ENCODE data around the gene NT5C1A.
A peak's percentile ranks its signal among the peaks of the same experiment; 100 is the strongest.

The NT5C1A gene

GRCh38 chr1:39690225-39690624 is 18.3 kb upstream of the NT5C1A start:
- DNase-seq (ENCODE audit: low read depth in 2 of 2, low spot score in 1 of 2), result no peak

- no peak for DNase-seq (ENCODE audit: low read depth in 2 of 2, low spot score in 1 of 2)
Observed at GRCh38 chr1:39689635-39690034, 17.7 kb upstream of the NT5C1A start.

DNA sequence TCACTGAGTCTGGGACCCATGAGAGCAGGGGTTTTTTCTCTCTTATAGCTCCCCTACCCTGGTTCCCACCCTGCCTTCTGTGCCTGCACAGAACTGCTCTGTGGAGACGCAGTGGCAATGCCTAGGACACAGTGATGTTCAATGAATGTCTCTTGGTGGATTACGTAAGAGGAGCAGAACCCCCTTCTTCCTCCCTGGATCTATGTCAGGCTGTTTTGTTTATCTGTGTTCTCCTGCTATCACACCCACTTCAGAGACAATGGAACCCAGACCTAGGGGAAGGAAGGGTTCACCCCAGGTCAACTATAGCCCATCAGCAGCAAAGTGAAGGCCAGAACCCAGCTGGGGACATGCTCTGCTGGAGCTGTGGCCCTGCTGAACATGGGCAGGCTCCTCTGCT is 17.3 kb upstream of the NT5C1A start:
- DNase-seq (ENCODE audit: low read depth in 2 of 2, low spot score in 1 of 2), result no peak

- no peak for DNase-seq (ENCODE audit: low read depth in 2 of 2, low spot score in 1 of 2)
Observed at GRCh38 chr1:39688706-39689105, 16.8 kb upstream of the NT5C1A start.

- no peak for DNase-seq (ENCODE audit: low read depth in 2 of 2, low spot score in 1 of 2)
Observed at GRCh38 chr1:39687243-39687642, 15.3 kb upstream of the NT5C1A start.

DNA sequence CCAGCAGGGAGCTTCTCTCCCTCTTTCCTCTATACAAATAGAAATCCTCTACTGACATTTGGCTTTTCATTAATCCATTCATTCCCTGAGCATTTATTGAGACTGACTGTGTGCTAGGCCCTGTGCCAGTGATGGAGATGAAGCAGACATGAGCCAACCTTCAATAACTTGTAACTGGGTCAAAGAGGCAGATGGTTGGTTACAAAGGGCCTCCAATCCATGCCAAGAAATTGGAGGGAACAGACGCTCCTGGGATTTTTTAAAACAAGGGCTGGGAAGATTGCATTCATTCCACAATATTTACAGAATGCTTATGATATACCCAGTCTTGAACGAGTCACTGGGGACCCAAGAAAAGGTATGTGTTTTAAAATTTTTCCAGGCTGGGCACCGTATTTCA is 13.2 kb upstream of the NT5C1A start:
- no peak for DNase-seq (ENCODE audit: low read depth in 2 of 2, low spot score in 1 of 2)

GRCh38 chr1:39684313-39684664 is 12.4 kb upstream of the NT5C1A start:
- DNase-seq (ENCODE audit: low read depth in 2 of 2, low spot score in 1 of 2), result no peak

DNA sequence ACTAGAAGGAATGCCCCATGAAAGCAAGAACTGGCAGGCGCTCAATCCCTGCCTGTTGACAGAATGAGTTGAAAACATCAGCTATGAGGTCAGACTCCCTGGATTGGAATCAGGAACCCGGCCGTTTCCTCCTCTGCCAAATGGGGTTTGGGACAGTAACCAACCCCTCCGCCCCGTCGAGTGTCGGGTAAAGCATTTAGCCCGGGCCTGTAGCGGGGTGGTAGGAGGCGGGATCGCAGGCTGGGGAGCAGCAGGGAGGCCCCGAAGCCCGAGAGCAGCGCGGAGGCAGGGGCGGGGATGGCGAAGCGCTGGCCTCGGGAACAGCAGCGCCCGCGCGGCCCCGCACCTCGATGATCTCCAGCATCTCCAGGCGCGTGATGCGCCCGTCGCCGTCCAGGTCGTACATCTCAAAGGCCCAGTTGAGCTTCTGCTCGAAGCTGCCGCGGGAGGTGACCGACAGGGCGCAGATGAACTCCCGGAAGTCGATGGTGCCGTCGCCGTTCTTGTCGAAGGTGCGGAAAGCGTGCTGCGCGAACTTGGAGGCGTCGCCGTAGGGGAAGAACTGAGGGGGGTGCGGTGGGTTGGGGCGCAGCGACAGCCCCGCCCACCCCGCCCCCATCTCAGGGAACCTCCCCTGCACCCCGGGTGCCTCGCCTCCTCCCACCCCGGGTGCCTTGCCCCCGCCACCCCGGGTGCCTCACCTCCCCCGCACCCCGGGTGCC is 11.8 kb upstream of the NT5C1A start:
- peak in 1 of 2 donors; percentile 5 for DNase-seq (ENCODE audit: low read depth in 2 of 2, low spot score in 1 of 2)

DNA sequence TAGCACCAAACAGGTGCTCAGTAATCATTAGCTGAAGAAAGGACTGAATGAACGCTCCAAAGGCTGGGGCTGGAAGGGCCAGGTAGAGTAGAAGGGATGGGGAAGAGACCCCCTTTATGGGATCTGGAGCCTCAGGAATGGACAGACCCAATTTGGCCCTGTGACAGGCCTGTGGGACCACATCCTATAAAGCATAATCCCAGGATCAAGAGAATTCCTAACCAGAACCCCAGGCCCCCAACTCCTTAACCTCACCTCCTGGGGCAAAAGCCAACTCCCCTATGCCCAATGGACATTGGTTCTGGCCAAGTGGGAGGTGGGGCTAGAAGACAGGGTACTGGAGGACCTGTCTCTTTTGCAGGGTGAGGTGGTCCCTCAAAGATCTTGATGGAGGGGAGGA is 10.1 kb upstream of the NT5C1A start:
- no peak for DNase-seq (ENCODE audit: low read depth in 2 of 2, low spot score in 1 of 2)

- no peak for DNase-seq (ENCODE audit: low read depth in 2 of 2, low spot score in 1 of 2)
Observed at GRCh38 chr1:39681294-39681693, 9.4 kb upstream of the NT5C1A start.

GRCh38 chr1:39680751-39681150 is 8.8 kb upstream of the NT5C1A start:
- DNase-seq (ENCODE audit: low read depth in 2 of 2, low spot score in 1 of 2), result no peak

GRCh38 chr1:39679821-39680220 is 7.9 kb upstream of the NT5C1A start:
- no peak for DNase-seq (ENCODE audit: low read depth in 2 of 2, low spot score in 1 of 2)

DNA sequence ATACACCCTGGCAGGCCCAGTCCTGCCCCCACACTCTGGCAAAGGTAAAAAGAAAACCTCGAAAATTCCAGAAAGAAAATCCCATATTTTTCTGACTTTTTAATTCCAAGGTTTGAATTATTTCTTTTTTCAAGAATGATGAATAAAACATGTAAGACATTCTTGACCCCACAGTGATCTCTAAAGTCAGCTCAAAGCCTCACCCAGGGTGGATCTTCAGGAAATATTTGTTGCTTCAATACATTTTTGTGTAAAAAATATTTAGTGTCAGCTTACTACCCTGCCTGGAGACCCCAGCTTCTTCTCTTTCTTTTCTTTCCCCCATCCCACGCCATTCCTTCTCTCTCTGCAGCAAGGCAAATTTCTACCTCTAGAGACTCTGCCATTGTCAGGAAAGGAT is 7.0 kb upstream of the NT5C1A start:
- DNase-seq (ENCODE audit: low read depth in 2 of 2, low spot score in 1 of 2), result no peak

DNA sequence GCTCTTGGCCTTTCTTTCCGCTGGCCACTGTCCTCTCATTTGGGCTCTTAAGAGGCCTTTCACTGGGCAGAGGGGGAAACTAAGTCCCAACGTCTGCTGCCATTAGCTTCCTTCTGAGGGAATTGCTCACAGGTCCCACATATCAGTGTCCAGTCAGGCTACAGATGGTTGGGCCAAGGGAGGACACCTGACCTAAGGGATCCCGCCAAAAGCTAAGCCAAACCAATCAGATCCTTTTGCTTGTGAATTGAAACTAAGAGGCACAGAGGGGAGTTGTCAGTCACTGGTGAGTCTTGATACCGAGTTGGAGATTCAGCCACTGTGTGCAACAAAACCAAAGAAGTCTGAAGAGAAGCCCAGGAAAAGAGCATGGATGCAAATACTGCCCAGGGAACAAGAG is 5.7 kb upstream of the NT5C1A start:
- no peak for DNase-seq (ENCODE audit: low read depth in 2 of 2, low spot score in 1 of 2)

GRCh38 chr1:39676948-39677548 is 5.1 kb upstream of the NT5C1A start:
- DNase-seq (ENCODE audit: low read depth in 2 of 2, low spot score in 1 of 2), result no peak

GRCh38 chr1:39675220-39675619 is 3.3 kb upstream of the NT5C1A start:
- DNase-seq (ENCODE audit: low read depth in 2 of 2, low spot score in 1 of 2), result no peak

- DNase-seq (ENCODE audit: low read depth in 2 of 2, low spot score in 1 of 2), result no peak
Observed at GRCh38 chr1:39673215-39673614, 1.3 kb upstream of the NT5C1A start.

DNA sequence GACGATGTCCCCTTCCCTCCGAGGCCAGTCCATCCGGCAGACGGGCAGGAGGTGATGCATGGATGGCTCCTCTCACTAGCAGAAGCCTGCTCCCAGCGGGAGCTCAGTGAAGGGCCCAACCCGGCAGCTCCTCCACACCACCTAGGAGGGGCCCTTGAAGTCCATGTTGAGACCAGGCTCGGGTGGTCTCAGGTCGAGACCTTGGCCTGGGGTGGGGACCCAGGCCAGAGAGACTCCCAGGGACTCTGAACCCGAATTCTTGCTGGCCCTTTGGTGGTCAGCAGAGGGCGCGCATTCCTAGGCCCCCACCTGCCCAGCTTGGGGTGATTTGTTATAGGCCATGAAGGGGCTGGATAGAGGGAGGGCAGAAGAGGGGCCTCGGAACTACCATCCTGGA is 642 bp upstream of the NT5C1A start:
- DNase-seq (ENCODE audit: low read depth in 2 of 2, low spot score in 1 of 2), result peak in 1 of 2 donors; percentile 7

DNA sequence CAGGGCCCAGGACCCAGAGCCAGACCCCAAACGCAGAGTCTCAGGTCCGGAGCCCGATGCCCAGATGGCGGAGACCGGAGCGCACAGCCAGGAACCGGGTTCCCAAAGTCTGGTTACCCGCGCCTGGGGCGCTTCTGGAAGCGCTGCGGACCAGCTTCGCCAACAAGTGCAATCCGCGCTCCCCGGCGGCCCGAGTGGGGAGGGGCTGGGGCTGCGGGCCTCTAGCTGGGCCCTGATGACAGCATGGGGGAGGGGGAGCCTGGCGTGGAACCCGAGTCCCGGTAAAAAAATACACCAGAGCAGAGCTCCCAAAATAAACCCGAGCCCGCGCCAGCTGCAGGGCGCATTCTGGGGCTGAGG is 494 bp downstream of the NT5C1A start:
- DNase-seq (ENCODE audit: low read depth in 2 of 2, low spot score in 1 of 2), result no peak

GRCh38 chr1:39670689-39671088 is 1.2 kb downstream of the NT5C1A start:
- DNase-seq (ENCODE audit: low read depth in 2 of 2, low spot score in 1 of 2), result no peak

DNA sequence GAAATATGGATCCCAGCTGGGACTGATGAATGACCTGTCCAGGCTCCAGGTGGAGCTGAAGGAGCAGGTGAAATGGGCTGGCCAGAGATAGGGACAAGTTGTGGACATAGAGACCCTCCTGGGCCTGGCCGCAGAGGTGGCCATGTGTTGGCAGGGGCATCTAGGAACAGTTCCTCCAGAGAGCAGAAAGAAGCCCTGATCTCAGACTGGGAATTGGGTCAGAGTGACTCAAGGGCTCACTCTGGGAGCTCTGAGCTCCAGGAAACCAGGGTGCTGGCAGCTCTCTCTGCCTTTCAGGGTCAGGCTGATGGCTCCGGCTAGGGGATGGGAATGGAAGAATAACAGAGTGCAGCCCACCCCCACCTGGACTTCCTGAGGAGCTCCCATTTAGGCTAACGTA is 3.0 kb downstream of the NT5C1A start:
- DNase-seq (ENCODE audit: low read depth in 2 of 2, low spot score in 1 of 2), result no peak

- no peak for DNase-seq (ENCODE audit: low read depth in 2 of 2, low spot score in 1 of 2)
Observed at GRCh38 chr1:39668111-39668510, 3.8 kb downstream of the NT5C1A start.

DNA sequence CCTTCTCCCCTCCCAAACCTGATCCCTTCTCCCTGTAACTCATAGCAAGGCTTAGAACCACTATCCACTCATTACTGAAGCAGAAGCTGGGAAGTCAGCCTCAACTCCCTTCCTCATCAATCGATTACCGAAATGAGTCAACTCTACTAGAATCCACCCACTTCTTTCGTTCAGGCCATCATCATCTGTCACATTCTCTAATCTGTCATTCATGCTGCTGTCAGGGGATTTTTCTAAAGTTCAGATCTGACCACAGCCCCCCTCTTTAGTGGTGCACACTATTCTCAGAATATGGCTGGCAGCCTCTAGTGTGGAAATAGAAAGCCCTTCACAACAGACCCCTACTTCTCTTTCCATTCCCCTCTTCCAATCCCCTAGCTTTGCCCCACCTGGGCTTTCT is 5.1 kb downstream of the NT5C1A start:
- no peak for DNase-seq (ENCODE audit: low read depth in 2 of 2, low spot score in 1 of 2)

Data from stimulated activated CD8-positive, alpha-beta memory T cell treated with anti-CD3 and anti-CD28 coated beads, Interleukin-4, amount 100 ng/mL, for 4 hours (primary cell).